Sigmoid colon (tissue), 4 donors: ENCODE data around the gene ABCD4.

Experiments
- CTCF ChIP-seq, 4 experiments: fragments of 450-650 bp in 3 of 4; fragments of 200-600 bp in 1 of 4; IDR thresholded peaks; one replicate each; pipeline ENCODE4 v1.5.1; 2016 to 2019; ENCODE audit warnings: antibody characterized with exemption in 4 of 4, mild to moderate bottlenecking in 3 of 4, moderate library complexity in 2 of 4
- EP300 ChIP-seq, 4 donors: sonication (generic); formaldehyde crosslinking; IDR thresholded peaks; one replicate each; pipeline ENCODE4 v1.6.1; 2017; ENCODE audit warnings: antibody characterized with exemption in 4 of 4
- POLR2A ChIP-seq, 2 donors: fragments of 450-650 bp; IDR thresholded peaks; one replicate each; pipeline ENCODE4 v1.6.1; 2016; ENCODE audit warnings: antibody characterized with exemption in 2 of 2, mild to moderate bottlenecking in 2 of 2, moderate library complexity in 2 of 2
- POLR2AphosphoS5 ChIP-seq, 4 donors: sonication (generic); formaldehyde crosslinking; IDR thresholded peaks; one replicate each; pipeline ENCODE4 v1.6.1; 2017; ENCODE audit warnings: antibody characterized with exemption in 4 of 4

DNA sequence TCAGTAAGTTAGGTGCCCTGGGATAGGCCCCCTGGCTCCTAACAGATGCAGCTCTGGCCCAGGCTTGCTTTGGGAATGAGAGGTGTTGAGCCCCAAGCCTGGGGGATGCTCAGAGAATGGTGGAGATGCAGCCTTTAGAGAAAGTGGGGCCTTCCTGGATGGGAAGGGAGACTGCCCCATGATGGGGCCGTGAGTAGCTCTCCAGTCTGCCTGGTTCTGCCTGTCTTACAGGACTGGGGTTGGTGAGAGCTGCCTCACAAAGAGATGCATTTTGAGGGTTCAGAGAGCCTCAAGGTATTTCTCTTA, 45.0 kb upstream of the ABCD4 start:
- TF ChIP-seq CTCF (IDR thresholded peaks at IDR 0.05) (no peak), POLR2A (IDR thresholded peaks at IDR 0.05) (no peak), POLR2AphosphoS5 (IDR thresholded peaks at IDR 0.05) (no peak), EP300 (IDR thresholded peaks at IDR 0.05) (no peak)
